K562 (cell line): Measurements from ENCODE around the gene IGF2R. TPM values are rescaled to one million over a fixed set of nuclear protein-coding genes. Genes with fewer than 3 reads are reported as not detected.

ENCODE experiments used
- BRD9 ChIP-seq: fragments of 450-650 bp; IDR thresholded peaks from 2 replicates; pipeline ENCODE4 v1.6.1; 2018; ENCODE audit warnings: low read depth; ENCODE audit not compliant: partially characterized antibody
- CSDE1 ChIP-seq, 2 experiments: fragments of 450-650 bp; IDR thresholded peaks; 2 replicates each; pipeline ENCODE4 v1.6.1; 2016; ENCODE audit warnings: mild to moderate bottlenecking in 1 of 2
- E4F1 ChIP-seq: fragments of 250-450 bp; sonication (Bioruptor Pico); IDR thresholded peaks from 2 replicates; pipeline ENCODE4 v1.5.0; 2021; ENCODE audit warnings: mild to moderate bottlenecking, borderline replicate concordance
- EHMT2 ChIP-seq: fragments of 450-650 bp; IDR thresholded peaks from 2 replicates; pipeline ENCODE4 v1.6.1; 2018; ENCODE audit warnings: antibody characterized with exemption
- GTF2F1 ChIP-seq: IDR thresholded peaks from 2 replicates; pipeline ENCODE4 v1.6.1; 2011; ENCODE audit warnings: low read depth, low read length, improper control_type of control experiment
- HES1 ChIP-seq: fragments of 450-650 bp; IDR thresholded peaks from 2 replicates; pipeline ENCODE4 v1.6.1; 2016; ENCODE audit warnings: low read depth, mild to moderate bottlenecking, moderate library complexity
- KDM2B ChIP-seq: fragments of 250-450 bp; sonication (Bioruptor Pico); IDR thresholded peaks from 2 replicates; pipeline ENCODE4 v1.8.0; 2021; ENCODE audit warnings: mild to moderate bottlenecking, moderate library complexity
- MBD2 ChIP-seq: sonication (generic); IDR thresholded peaks from 2 replicates; pipeline ENCODE4 v1.6.1; 2016; ENCODE audit warnings: low read depth, borderline replicate concordance
- MCM5 ChIP-seq: fragments of 450-650 bp; IDR thresholded peaks from 2 replicates; pipeline ENCODE4 v1.6.1; 2016; ENCODE audit warnings: low read depth
- MEIS2 ChIP-seq: fragments of 450-650 bp; IDR thresholded peaks from 2 replicates; pipeline ENCODE4 v1.6.1; 2014; ENCODE audit warnings: mild to moderate bottlenecking; ENCODE audit not compliant: partially characterized antibody
- MXD1 ChIP-seq: fragments of 250-450 bp; sonication (Bioruptor Pico); IDR thresholded peaks from 2 replicates; pipeline ENCODE4 v1.8.0; 2021; ENCODE audit warnings: borderline replicate concordance, mild to moderate bottlenecking, moderate library complexity; ENCODE audit not compliant: poor library complexity, severe bottlenecking
- NELFE ChIP-seq: IDR thresholded peaks from 2 replicates; pipeline ENCODE4 v1.6.1; 2011; ENCODE audit warnings: mild to moderate bottlenecking; ENCODE audit not compliant: insufficient read depth, insufficient read length
- RAD51 ChIP-seq: fragments of 450-650 bp; IDR thresholded peaks from 2 replicates; pipeline ENCODE4 v1.7.1; 2016; ENCODE audit warnings: low read depth, mild to moderate bottlenecking, borderline replicate concordance
- SNRNP70 ChIP-seq: fragments of 200-400 bp; formaldehyde crosslinking; optimal IDR thresholded peaks from 2 replicates; pipeline ENCODE3; 2017; ENCODE audit warnings: low read depth, low read length
- TBL1XR1 ChIP-seq, 2 experiments: IDR thresholded peaks; 2 replicates each; pipeline ENCODE4 v1.6.1; 2012; ENCODE audit warnings: improper control_type of control experiment in 2 of 2, low read length in 2 of 2, mild to moderate bottlenecking in 1 of 2
- TRIM24 ChIP-seq, 2 experiments: fragments of 450-650 bp; IDR thresholded peaks; 2 replicates each; pipeline ENCODE4 v1.6.1; 2016
- TRIM28 ChIP-seq: fragments of 450-650 bp; IDR thresholded peaks from 2 replicates; pipeline ENCODE4 v1.6.1; 2017
- ZNF197 ChIP-seq: fragments of 200-800 bp; sonication (Bioruptor generic); IDR thresholded peaks from 2 replicates; pipeline ENCODE4 v1.6.1; 2016; ENCODE audit warnings: low read depth, missing genetic modification characterization, missing compliant biosample characterization
- ZNF217 ChIP-seq: sonication (generic); formaldehyde crosslinking; IDR thresholded peaks from 2 replicates; pipeline ENCODE4 v1.8.0; 2022; ENCODE audit warnings: mild to moderate bottlenecking, missing genetic modification reagents
- ZNF232 ChIP-seq: sonication (generic); formaldehyde crosslinking; IDR thresholded peaks from 2 replicates; pipeline ENCODE4 v1.8.0; 2022; ENCODE audit warnings: mild to moderate bottlenecking, missing genetic modification reagents
- ZNF311 ChIP-seq: fragments of 250-450 bp; sonication (Bioruptor Pico); IDR thresholded peaks from 2 replicates; pipeline ENCODE4 v1.4.0; 2020; ENCODE audit warnings: mild to moderate bottlenecking, moderate library complexity
- ZNF740 ChIP-seq, 3 experiments: fragments of 200-800 bp in 1 of 3; sonication (Bioruptor generic) in 1 of 3; sonication (generic) in 1 of 3; formaldehyde crosslinking in 1 of 3; IDR thresholded peaks; 2 replicates each; pipeline versions ENCODE4 v1.6.1 to v1.8.0; 2016 to 2022; ENCODE audit warnings: mild to moderate bottlenecking in 2 of 3, missing compliant biosample characterization in 2 of 3, missing genetic modification characterization in 2 of 3, missing genetic modification reagents in 1 of 3
- polyA plus RNA-seq, 8 experiments: library from polyadenylated mRNA; depleted of rRNA in 4 of 8; stranded (reverse) in 5 of 8; unstranded in 3 of 8; fragments of >200 nt; fragmentation: Nextera tagmentation in 2 of 8; fragmentation: Illumina TruSeq in 1 of 8; extraction: Ambion mirVana in 2 of 8; extraction: Trizol in 1 of 8; gene quantifications; 2 replicates each; pipeline versions ENCODE4 v1.2.1 to v1.2.3, GENCODE V29; 2011 to 2014; ENCODE audit warnings: inconsistent platforms in 1 of 8, missing spikeins in 1 of 8
- total RNA-seq, 7 experiments: library from RNA; depleted of rRNA in 6 of 7; stranded (reverse); fragments of >200 nt in 6 of 7; fragmentation: Illumina TruSeq in 2 of 7; extraction: Trizol in 2 of 7; gene quantifications; 2 replicates each; pipeline versions ENCODE4 v1.2.1 to v1.2.3, GENCODE V29; 2011 to 2021; ENCODE audit warnings: low replicate concordance in 1 of 7
- TF ChIP-seq, protein P1 (sequence below): fragments of 450-650 bp; formaldehyde crosslinking; IDR thresholded peaks from 2 replicates; pipeline ENCODE4 v1.4.0; 2022; ENCODE audit warnings: missing genetic modification characterization

The IGF2R gene
- total and polyA plus RNA-seq, 9 of the 15 experiments (the other 6 are each of a cell fraction or from before 2014, with no cell fraction given) = 3.5 to 92.3 (median 34.5) TPM

- TF ChIP-seq CSDE1 (IDR thresholded peaks at IDR 0.05) (no peak), ZNF232 (CRISPR knock-in tag) (no peak), BRD9 (peak; percentile 71), RAD51 (peak; percentile 31; the same call in 1 of the 2 replicates), MXD1 (CRISPR knock-in tag) (no peak), ZNF311 (no peak), SNRNP70 (no peak), MCM5 (no peak), ZNF197 (no peak), MEIS2 (no peak), NELFE (no peak), EHMT2 (no peak), TBL1XR1 (IDR thresholded peaks at IDR 0.05; ENCODE audit: low read length in 2 of 2) (no peak), KDM2B (no peak), MBD2 (no peak), HES1 (no peak), TRIM24 (IDR thresholded peaks at IDR 0.05) (peak in 1 of 2 experiments; percentile 10; a peak in 1 of 4 replicates), E4F1 (CRISPR knock-in tag) (no peak), TRIM28 (no peak), ZNF740 (CRISPR knock-in tag; IDR thresholded peaks at IDR 0.05) (no peak), ZNF740 (tag; IDR thresholded peaks at IDR 0.05) (no peak), ZNF217 (no peak), GTF2F1 (no peak)
- TF ChIP-seq, protein P1, sequence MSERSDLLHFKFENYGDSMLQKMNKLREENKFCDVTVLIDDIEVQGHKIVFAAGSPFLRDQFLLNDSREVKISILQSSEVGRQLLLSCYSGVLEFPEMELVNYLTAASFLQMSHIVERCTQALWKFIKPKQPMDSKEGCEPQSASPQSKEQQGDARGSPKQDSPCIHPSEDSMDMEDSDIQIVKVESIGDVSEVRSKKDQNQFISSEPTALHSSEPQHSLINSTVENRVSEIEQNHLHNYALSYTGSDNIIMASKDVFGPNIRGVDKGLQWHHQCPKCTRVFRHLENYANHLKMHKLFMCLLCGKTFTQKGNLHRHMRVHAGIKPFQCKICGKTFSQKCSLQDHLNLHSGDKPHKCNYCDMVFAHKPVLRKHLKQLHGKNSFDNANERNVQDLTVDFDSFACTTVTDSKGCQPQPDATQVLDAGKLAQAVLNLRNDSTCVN (CRISPR knock-in tag) = no peak
Observed at GRCh38 chr6:159969921-159970320, 1.0 kb downstream of the IGF2R start (continued).
